ENCODE measurements around the gene PSMD14.

PSMD14 gene

GRCh38 chr2:161353543-161353942, 45.3 kb downstream of the PSMD14 start:
- Histone ChIP-seq H2BK12ac (ENCODE audit: low read length in 2 of 2) (no peak overlapping the region), H3K23ac (ENCODE audit: low read length in 2 of 2) (no peak overlapping the region), H2BK15ac (ENCODE audit: low read depth, poor library complexity, severe bottlenecking) (no peak overlapping the region), H4K91ac (ENCODE audit: low read length) (no peak overlapping the region), H3K9me3 (ENCODE audit: control insufficient read depth, low read length) (no peaks in the 10 kb centered on the region), H3K36me3 (ENCODE audit: control insufficient read depth in 1 of 2, insufficient read depth in 2 of 2, low read depth in 1 of 2, low read length in 2 of 2) (no peaks in the 10 kb centered on the region), H3K79me1 (replicated peaks; ENCODE audit: low read length, poor library complexity, severe bottlenecking) (peaks cover 15% of the 10 kb centered on the region), H2BK5ac (ENCODE audit: low read depth, low read length, poor library complexity, severe bottlenecking) (no peak overlapping the region), H3K27ac (ENCODE audit: low read length, poor library complexity, severe bottlenecking) (no peak overlapping the region), H3K4me1 (ENCODE audit: control insufficient read depth, insufficient read depth, low read depth, low read length) (no peaks in the 10 kb centered on the region), H4K8ac (ENCODE audit: low read length) (no peak overlapping the region), H2AK5ac (ENCODE audit: low read length, severe bottlenecking) (no peak overlapping the region), H3K27me3 (ENCODE audit: control insufficient read depth in 1 of 2, insufficient read depth in 1 of 2, low read length in 2 of 2) (no peaks in the 10 kb centered on the region), H3K4me2 (ENCODE audit: low read length, poor library complexity, severe bottlenecking) (no peak overlapping the region), H3K4ac (ENCODE audit: low read depth in 1 of 2, low read length in 2 of 2) (no peak overlapping the region), H3K18ac (ENCODE audit: low read depth in 1 of 2, low read length in 2 of 2) (no peak overlapping the region), H3K14ac (ENCODE audit: low read length in 2 of 2) (no peak overlapping the region), H3K9ac (ENCODE audit: low read length) (no peak overlapping the region), H2BK120ac (ENCODE audit: low read depth, low read length) (no peak overlapping the region), H3K4me3 (ENCODE audit: insufficient read depth in 1 of 2, low read depth in 1 of 2, low read length in 2 of 2) (no peak overlapping the region), H2AFZ (ENCODE audit: low read depth, low read length) (no peak overlapping the region)
- DNase-seq = peak; percentile 60
- 100% methylated on average over 1 of the region's 1 CpG for WGBS

GRCh38 chr2:161354106-161354505, 45.9 kb downstream of the PSMD14 start:
- Histone ChIP-seq H2BK120ac (ENCODE audit: low read depth, low read length) (no peak overlapping the region), H2BK12ac (ENCODE audit: low read length in 2 of 2) (no peak overlapping the region), H2AK5ac (ENCODE audit: low read length, severe bottlenecking) (no peak overlapping the region), H2BK15ac (ENCODE audit: low read depth, poor library complexity, severe bottlenecking) (no peak overlapping the region), H3K79me1 (replicated peaks; ENCODE audit: low read length, poor library complexity, severe bottlenecking) (peaks cover 16% of the 10 kb centered on the region), H3K9me3 (ENCODE audit: control insufficient read depth, low read length) (no peaks in the 10 kb centered on the region), H3K4me2 (ENCODE audit: low read length, poor library complexity, severe bottlenecking) (no peak overlapping the region), H3K9ac (ENCODE audit: low read length) (no peak overlapping the region), H3K14ac (ENCODE audit: low read length in 2 of 2) (no peak overlapping the region), H3K18ac (ENCODE audit: low read depth in 1 of 2, low read length in 2 of 2) (no peak overlapping the region), H2AFZ (ENCODE audit: low read depth, low read length) (no peak overlapping the region), H3K27me3 (ENCODE audit: control insufficient read depth in 1 of 2, insufficient read depth in 1 of 2, low read length in 2 of 2) (no peaks in the 10 kb centered on the region), H2BK5ac (ENCODE audit: low read depth, low read length, poor library complexity, severe bottlenecking) (no peak overlapping the region), H3K4me1 (ENCODE audit: control insufficient read depth, insufficient read depth, low read depth, low read length) (no peaks in the 10 kb centered on the region), H3K27ac (ENCODE audit: low read length, poor library complexity, severe bottlenecking) (no peak overlapping the region), H3K36me3 (ENCODE audit: control insufficient read depth in 1 of 2, insufficient read depth in 2 of 2, low read depth in 1 of 2, low read length in 2 of 2) (no peaks in the 10 kb centered on the region), H4K91ac (ENCODE audit: low read length) (no peak overlapping the region), H3K4me3 (ENCODE audit: insufficient read depth in 1 of 2, low read depth in 1 of 2, low read length in 2 of 2) (no peak overlapping the region), H3K23ac (ENCODE audit: low read length in 2 of 2) (no peak overlapping the region), H4K8ac (ENCODE audit: low read length) (no peak overlapping the region), H3K4ac (ENCODE audit: low read depth in 1 of 2, low read length in 2 of 2) (no peak overlapping the region)
- 81% methylated on average over 4 of the region's 5 CpGs for WGBS
- no peak for DNase-seq

GRCh38 chr2:161355106-161355505, 46.9 kb downstream of the PSMD14 start:
- no peak overlapping the region for H2AK5ac ChIP-seq (ENCODE audit: low read length, severe bottlenecking)
- H3K4me2 ChIP-seq (ENCODE audit: low read length, poor library complexity, severe bottlenecking) = no peak overlapping the region
- H3K79me1 ChIP-seq (replicated peaks; ENCODE audit: low read length, poor library complexity, severe bottlenecking) = peaks cover 14% of the 10 kb centered on the region
- H2AFZ ChIP-seq (ENCODE audit: low read depth, low read length) = no peak overlapping the region
- H2BK5ac ChIP-seq (ENCODE audit: low read depth, low read length, poor library complexity, severe bottlenecking) = no peak overlapping the region
- no peak overlapping the region for H3K14ac ChIP-seq (ENCODE audit: low read length in 2 of 2)
- H3K23ac ChIP-seq (ENCODE audit: low read length in 2 of 2) = no peak overlapping the region
- H3K18ac ChIP-seq (ENCODE audit: low read depth in 1 of 2, low read length in 2 of 2) = no peak overlapping the region
- no peak for DNase-seq
- H2BK120ac ChIP-seq (ENCODE audit: low read depth, low read length) = no peak overlapping the region
- WGBS = no CpG with 5 or more reads among the region's 1 CpG
- H3K27me3 ChIP-seq (ENCODE audit: control insufficient read depth in 1 of 2, insufficient read depth in 1 of 2, low read length in 2 of 2) = no peaks in the 10 kb centered on the region
- no peak overlapping the region for H3K9ac ChIP-seq (ENCODE audit: low read length)
- H3K4me1 ChIP-seq (ENCODE audit: control insufficient read depth, insufficient read depth, low read depth, low read length) = no peaks in the 10 kb centered on the region
- no peaks in the 10 kb centered on the region for H3K36me3 ChIP-seq (ENCODE audit: control insufficient read depth in 1 of 2, insufficient read depth in 2 of 2, low read depth in 1 of 2, low read length in 2 of 2)
- H4K8ac ChIP-seq (ENCODE audit: low read length) = no peak overlapping the region
- H3K27ac ChIP-seq (ENCODE audit: low read length, poor library complexity, severe bottlenecking) = no peak overlapping the region
- no peak overlapping the region for H3K4ac ChIP-seq (ENCODE audit: low read depth in 1 of 2, low read length in 2 of 2)
- H2BK12ac ChIP-seq (ENCODE audit: low read length in 2 of 2) = no peak overlapping the region
- H4K91ac ChIP-seq (ENCODE audit: low read length) = no peak overlapping the region
- H2BK15ac ChIP-seq (ENCODE audit: low read depth, poor library complexity, severe bottlenecking) = no peak overlapping the region
- H3K9me3 ChIP-seq (ENCODE audit: control insufficient read depth, low read length) = peaks cover 7% of the 10 kb centered on the region
- no peak overlapping the region for H3K4me3 ChIP-seq (ENCODE audit: insufficient read depth in 1 of 2, low read depth in 1 of 2, low read length in 2 of 2)

- Histone ChIP-seq H2BK15ac (ENCODE audit: low read depth, poor library complexity, severe bottlenecking) (no peak overlapping the region), H3K4me1 (ENCODE audit: control insufficient read depth, insufficient read depth, low read depth, low read length) (no peaks in the 10 kb centered on the region), H4K91ac (ENCODE audit: low read length) (no peak overlapping the region), H2BK12ac (ENCODE audit: low read length in 2 of 2) (no peak overlapping the region), H3K14ac (ENCODE audit: low read length in 2 of 2) (no peak overlapping the region), H3K79me1 (replicated peaks; ENCODE audit: low read length, poor library complexity, severe bottlenecking) (peaks cover 16% of the 10 kb centered on the region), H3K9me3 (ENCODE audit: control insufficient read depth, low read length) (peaks cover 11% of the 10 kb centered on the region), H4K8ac (ENCODE audit: low read length) (no peak overlapping the region), H3K27ac (ENCODE audit: low read length, poor library complexity, severe bottlenecking) (no peak overlapping the region), H2AK5ac (ENCODE audit: low read length, severe bottlenecking) (no peak overlapping the region), H3K9ac (ENCODE audit: low read length) (no peak overlapping the region), H3K4me3 (ENCODE audit: insufficient read depth in 1 of 2, low read depth in 1 of 2, low read length in 2 of 2) (no peak overlapping the region), H3K4me2 (ENCODE audit: low read length, poor library complexity, severe bottlenecking) (no peak overlapping the region), H3K18ac (ENCODE audit: low read depth in 1 of 2, low read length in 2 of 2) (no peak overlapping the region), H3K36me3 (ENCODE audit: control insufficient read depth in 1 of 2, insufficient read depth in 2 of 2, low read depth in 1 of 2, low read length in 2 of 2) (no peaks in the 10 kb centered on the region), H3K27me3 (ENCODE audit: control insufficient read depth in 1 of 2, insufficient read depth in 1 of 2, low read length in 2 of 2) (no peaks in the 10 kb centered on the region), H3K4ac (ENCODE audit: low read depth in 1 of 2, low read length in 2 of 2) (no peak overlapping the region), H2BK120ac (ENCODE audit: low read depth, low read length) (no peak overlapping the region), H3K23ac (ENCODE audit: low read length in 2 of 2) (no peak overlapping the region), H2AFZ (ENCODE audit: low read depth, low read length) (no peak overlapping the region), H2BK5ac (ENCODE audit: low read depth, low read length, poor library complexity, severe bottlenecking) (no peak overlapping the region)
- no peak for DNase-seq
- WGBS = 71% methylated on average over 1 of the region's 2 CpGs
Observed at GRCh38 chr2:161355983-161356382, 47.8 kb downstream of the PSMD14 start.
